ENCODE data around the gene CEP83.
"Not testable (repeated sequence)": the region's sequence is repeated elsewhere in the genome, so short reads cannot be mapped to it uniquely, and the experiment has no call there.

The CEP83 gene

GRCh38 chr12:94429633-94430032 is 30.0 kb downstream of the CEP83 start:
- DNase-seq = peak; percentile 34

- no peak for DNase-seq
Observed at GRCh38 chr12:94429191-94429590, 30.5 kb downstream of the CEP83 start.

- peak; percentile 47 for DNase-seq
Observed at GRCh38 chr12:94427501-94428381, 31.9 kb downstream of the CEP83 start.

- no peak for DNase-seq
Observed at GRCh38 chr12:94426049-94426448, 33.6 kb downstream of the CEP83 start.

- DNase-seq = not testable (repeated sequence)
Observed at GRCh38 chr12:94424830-94425229, 34.8 kb downstream of the CEP83 start.

GRCh38 chr12:94421868-94422740 is 37.6 kb downstream of the CEP83 start:
- DNase-seq = no peak

- DNase-seq = no peak
Observed at GRCh38 chr12:94418517-94418916, 41.1 kb downstream of the CEP83 start.

GRCh38 chr12:94416613-94417012 is 43.1 kb downstream of the CEP83 start:
- no peak for DNase-seq

- no peak for DNase-seq
Observed at GRCh38 chr12:94415066-94415465, 44.6 kb downstream of the CEP83 start.

GRCh38 chr12:94405413-94406116 is 54.1 kb downstream of the CEP83 start:
- no peak for DNase-seq

- no peak for DNase-seq
Observed at GRCh38 chr12:94404854-94405253, 54.8 kb downstream of the CEP83 start.

- no peak for DNase-seq
Observed at GRCh38 chr12:94401326-94401725, 58.3 kb downstream of the CEP83 start.

GRCh38 chr12:94398685-94399084 is 61.0 kb downstream of the CEP83 start:
- DNase-seq = not testable (repeated sequence)

GRCh38 chr12:94397401-94397800 is 62.3 kb downstream of the CEP83 start:
- DNase-seq = no peak

- DNase-seq = not testable (repeated sequence)
Observed at GRCh38 chr12:94396014-94396413, 63.7 kb downstream of the CEP83 start.

GRCh38 chr12:94390130-94390485 is 69.6 kb downstream of the CEP83 start:
- DNase-seq = no peak

- DNase-seq = not testable (repeated sequence)
Observed at GRCh38 chr12:94389482-94390129, 70.1 kb downstream of the CEP83 start.

- no peak for DNase-seq
Observed at GRCh38 chr12:94386422-94386821, 73.2 kb downstream of the CEP83 start.

- no peak for DNase-seq
Observed at GRCh38 chr12:94384030-94384429, 75.6 kb downstream of the CEP83 start.

- no peak for DNase-seq
Observed at GRCh38 chr12:94380507-94380906, 79.2 kb downstream of the CEP83 start.

GRCh38 chr12:94379479-94380113 is 80.1 kb downstream of the CEP83 start:
- DNase-seq = peak; percentile 81

- DNase-seq = no peak
Observed at GRCh38 chr12:94377599-94377998, 82.1 kb downstream of the CEP83 start.
